ENCODE measurements around the gene SAMD11.
"Not testable (repeated sequence)": the region's sequence is repeated elsewhere in the genome, so short reads cannot be mapped to it uniquely, and the experiment has no call there.

The SAMD11 gene

GRCh38 chr1:973459-974292 is 50.0 kb downstream of the SAMD11 start:
- Mint-ChIP-seq H3K27me3 (peaks cover 10% of the 10 kb centered on the region), H3K36me3 (no peaks in the 10 kb centered on the region), H3K27ac (no peak overlapping the region), H3K4me3 (no peak overlapping the region), H3K4me1 (ENCODE audit: low read depth) (peaks cover 3% of the 10 kb centered on the region), H3K9me3 (ENCODE audit: low read depth) (no peaks in the 10 kb centered on the region)

- H3K36me3 Mint-ChIP-seq, result no peaks in the 10 kb centered on the region
- no peaks in the 10 kb centered on the region for H3K9me3 Mint-ChIP-seq (ENCODE audit: low read depth)
- no peak overlapping the region for H3K27ac Mint-ChIP-seq
- peaks cover 3% of the 10 kb centered on the region for H3K4me1 Mint-ChIP-seq (ENCODE audit: low read depth)
- no peak overlapping the region for H3K4me3 Mint-ChIP-seq
- peaks cover 10% of the 10 kb centered on the region for H3K27me3 Mint-ChIP-seq
Measured at GRCh38 chr1:974293-974640, 50.5 kb downstream of the SAMD11 start.

- Mint-ChIP-seq H3K27ac (no peak overlapping the region), H3K4me3 (no peak overlapping the region), H3K27me3 (peaks cover 7% of the 10 kb centered on the region), H3K36me3 (no peaks in the 10 kb centered on the region), H3K4me1 (ENCODE audit: low read depth) (peaks cover 3% of the 10 kb centered on the region), H3K9me3 (ENCODE audit: low read depth) (no peaks in the 10 kb centered on the region)
Measured at GRCh38 chr1:974687-975328, 51.1 kb downstream of the SAMD11 start.

- Mint-ChIP-seq H3K36me3 (no peaks in the 10 kb centered on the region), H3K4me1 (ENCODE audit: low read depth) (peaks cover 3% of the 10 kb centered on the region), H3K27me3 (peaks cover 7% of the 10 kb centered on the region), H3K27ac (no peak overlapping the region), H3K9me3 (ENCODE audit: low read depth) (no peaks in the 10 kb centered on the region), H3K4me3 (no peak overlapping the region)
Measured at GRCh38 chr1:975365-975764, 51.6 kb downstream of the SAMD11 start.

GRCh38 chr1:975896-976683 is 52.4 kb downstream of the SAMD11 start:
- Mint-ChIP-seq H3K27ac (no peak overlapping the region), H3K9me3 (ENCODE audit: low read depth) (no peaks in the 10 kb centered on the region), H3K27me3 (peaks cover 7% of the 10 kb centered on the region), H3K36me3 (no peaks in the 10 kb centered on the region), H3K4me1 (ENCODE audit: low read depth) (peaks cover 3% of the 10 kb centered on the region), H3K4me3 (no peak overlapping the region)

GRCh38 chr1:976791-977190 is 53.1 kb downstream of the SAMD11 start:
- not testable (repeated sequence) for H3K4me3 Mint-ChIP-seq; H3K27ac Mint-ChIP-seq; H3K27me3 Mint-ChIP-seq; H3K36me3 Mint-ChIP-seq; H3K9me3 Mint-ChIP-seq (ENCODE audit: low read depth); H3K4me1 Mint-ChIP-seq (ENCODE audit: low read depth)

GRCh38 chr1:978069-978834 is 54.5 kb downstream of the SAMD11 start:
- H3K4me3 Mint-ChIP-seq, result no peak overlapping the region
- peaks cover 10% of the 10 kb centered on the region for H3K27me3 Mint-ChIP-seq
- no peak overlapping the region for H3K27ac Mint-ChIP-seq
- no peaks in the 10 kb centered on the region for H3K36me3 Mint-ChIP-seq
- H3K9me3 Mint-ChIP-seq (ENCODE audit: low read depth), result no peaks in the 10 kb centered on the region
- peaks cover 3% of the 10 kb centered on the region for H3K4me1 Mint-ChIP-seq (ENCODE audit: low read depth)

GRCh38 chr1:978835-979743 is 55.4 kb downstream of the SAMD11 start:
- Mint-ChIP-seq H3K4me3 (no peak overlapping the region), H3K27me3 (peaks cover 12% of the 10 kb centered on the region)

GRCh38 chr1:979744-980072 is 56.0 kb downstream of the SAMD11 start:
- Mint-ChIP-seq H3K27ac (no peak overlapping the region), H3K4me1 (ENCODE audit: low read depth) (peaks cover 3% of the 10 kb centered on the region), H3K9me3 (ENCODE audit: low read depth) (no peaks in the 10 kb centered on the region), H3K27me3 (peaks cover 12% of the 10 kb centered on the region), H3K4me3 (no peak overlapping the region), H3K36me3 (no peaks in the 10 kb centered on the region)

More at GRCh38 chr1:978835-979743, 55.4 kb downstream of the SAMD11 start:
- H3K36me3 Mint-ChIP-seq, result no peaks in the 10 kb centered on the region
- H3K4me1 Mint-ChIP-seq (ENCODE audit: low read depth), result peaks cover 3% of the 10 kb centered on the region
- no peaks in the 10 kb centered on the region for H3K9me3 Mint-ChIP-seq (ENCODE audit: low read depth)
- no peak overlapping the region for H3K27ac Mint-ChIP-seq

GRCh38 chr1:980137-980571 is 56.4 kb downstream of the SAMD11 start:
- no peaks in the 10 kb centered on the region for H3K9me3 Mint-ChIP-seq (ENCODE audit: low read depth)
- H3K4me1 Mint-ChIP-seq (ENCODE audit: low read depth), result peaks cover 3% of the 10 kb centered on the region
- no peaks in the 10 kb centered on the region for H3K36me3 Mint-ChIP-seq
- H3K27me3 Mint-ChIP-seq, result peaks cover 11% of the 10 kb centered on the region
- H3K27ac Mint-ChIP-seq, result no peak overlapping the region
- no peak overlapping the region for H3K4me3 Mint-ChIP-seq

- Mint-ChIP-seq H3K9me3 (ENCODE audit: low read depth) (no peaks in the 10 kb centered on the region), H3K4me3 (no peak overlapping the region), H3K36me3 (no peaks in the 10 kb centered on the region), H3K4me1 (ENCODE audit: low read depth) (peaks cover 3% of the 10 kb centered on the region), H3K27me3 (peaks cover 11% of the 10 kb centered on the region), H3K27ac (no peak overlapping the region)
Measured at GRCh38 chr1:980602-981395, 57.1 kb downstream of the SAMD11 start.

GRCh38 chr1:981491-981954 is 57.8 kb downstream of the SAMD11 start:
- no peaks in the 10 kb centered on the region for H3K36me3 Mint-ChIP-seq
- peaks cover 11% of the 10 kb centered on the region for H3K27me3 Mint-ChIP-seq
- peaks cover 3% of the 10 kb centered on the region for H3K4me1 Mint-ChIP-seq (ENCODE audit: low read depth)
- no peak overlapping the region for H3K27ac Mint-ChIP-seq
- no peak overlapping the region for H3K4me3 Mint-ChIP-seq
- no peaks in the 10 kb centered on the region for H3K9me3 Mint-ChIP-seq (ENCODE audit: low read depth)

GRCh38 chr1:981955-982558 is 58.3 kb downstream of the SAMD11 start, which contains the start of gene PERM1:
TSS of gene PERM1 (minus strand) at chr1:982093. CDS start at chr1:981029, 1,064 bp downstream.
- Mint-ChIP-seq H3K4me3 (no peak within 1 kb of the TSS), H3K27me3 (peaks cover 11% of the 10 kb centered on the region), H3K27ac (no peak within 1 kb of the TSS), H3K4me1 (ENCODE audit: low read depth) (peaks cover 3% of the 10 kb centered on the region), H3K9me3 (ENCODE audit: low read depth) (no peaks in the 10 kb centered on the region), H3K36me3 (no peaks in the 10 kb centered on the region)
